Measurements from ENCODE around the gene GM2A. TPM values are rescaled to one million over a fixed set of nuclear protein-coding genes. Genes with fewer than 3 reads are reported as not detected.

The GM2A gene
- total and polyA plus RNA-seq, 2 of the 13 experiments (the other 11 are each of a cell fraction or from before 2014, with no cell fraction given): 14.6 to 29.6 TPM

DNA sequence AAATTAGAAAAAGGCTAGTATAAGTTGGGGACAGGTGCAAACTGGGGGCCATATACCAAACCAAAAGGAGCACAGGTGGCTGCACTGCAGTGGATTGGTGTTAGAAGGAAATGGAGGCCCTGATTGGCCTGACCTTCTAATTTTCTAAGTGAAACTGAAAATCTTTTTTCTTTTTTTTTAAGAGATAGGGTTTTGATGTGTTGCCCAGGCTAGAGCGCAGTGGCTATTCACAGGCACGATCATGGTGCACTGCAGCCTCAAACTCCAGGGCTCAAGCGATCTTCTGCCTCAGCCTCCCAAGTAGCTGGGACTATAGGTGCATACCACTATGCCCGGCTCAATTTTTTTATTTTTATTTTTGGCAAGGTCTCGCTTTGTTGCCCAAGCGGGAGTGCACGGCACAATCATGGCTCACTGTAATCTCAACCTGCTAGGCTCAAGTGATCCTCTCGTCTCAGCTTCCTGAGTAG is 19.3 kb upstream of the GM2A start:
- peaks cover 46% of the 10 kb centered on the region for H3K4me1 ChIP-seq (ENCODE audit: insufficient read depth, low read length)
- H3K36me3 ChIP-seq (replicated peaks in 1 of 2; ENCODE audit: control insufficient read depth in 1 of 2, insufficient read depth in 2 of 2, low read length in 2 of 2): no peaks in the 10 kb centered on the region
- FAIRE-seq: no peak
- no peak for ATAC-seq
- no peak overlapping the region for H2AFZ ChIP-seq (ENCODE audit: low read length)
- intact Hi-C loops (cut with micrococcal nuclease; ENCODE audit: unreplicated experiment) (loop anchor here (1.0 kb wide), 1 partner anchor 9 kb away; the partner anchor contains the start of gene CCDC69), in situ Hi-C loops (cut with HindIII; ENCODE audit: extremely low pct_ligation_motif_present, low pct_unique_long_range_greater_than_20kb) (loop anchor here (10.0 kb wide), 1 partner anchor 109 kb away; no protein-coding TSS in a partner anchor)
- no peaks in the 10 kb centered on the region for H4K20me1 ChIP-seq (ENCODE audit: insufficient read depth, low read length)
- 58% methylated on average over 8 of the region's 8 CpGs for WGBS (ENCODE audit: low lambda C conversion rate)
- TF ChIP-seq PITX1 (CRISPR knock-in tag; IDR thresholded peaks at IDR 0.05): no peak
- TF ChIP-seq JUND (CRISPR knock-in tag; IDR thresholded peaks at IDR 0.05): no peak
- TF ChIP-seq SOX6 (IDR thresholded peaks at IDR 0.05): no peak
- no peak for TF ChIP-seq SOX6 (CRISPR knock-in tag; IDR thresholded peaks at IDR 0.05)
- TF ChIP-seq, protein P1, sequence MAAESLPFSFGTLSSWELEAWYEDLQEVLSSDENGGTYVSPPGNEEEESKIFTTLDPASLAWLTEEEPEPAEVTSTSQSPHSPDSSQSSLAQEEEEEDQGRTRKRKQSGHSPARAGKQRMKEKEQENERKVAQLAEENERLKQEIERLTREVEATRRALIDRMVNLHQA (CRISPR knock-in tag; IDR thresholded peaks at IDR 0.05): no peak
- no peak for TF ChIP-seq ZNF232 (CRISPR knock-in tag; IDR thresholded peaks at IDR 0.05; ENCODE audit: borderline replicate concordance)
- TF ChIP-seq, protein P2, sequence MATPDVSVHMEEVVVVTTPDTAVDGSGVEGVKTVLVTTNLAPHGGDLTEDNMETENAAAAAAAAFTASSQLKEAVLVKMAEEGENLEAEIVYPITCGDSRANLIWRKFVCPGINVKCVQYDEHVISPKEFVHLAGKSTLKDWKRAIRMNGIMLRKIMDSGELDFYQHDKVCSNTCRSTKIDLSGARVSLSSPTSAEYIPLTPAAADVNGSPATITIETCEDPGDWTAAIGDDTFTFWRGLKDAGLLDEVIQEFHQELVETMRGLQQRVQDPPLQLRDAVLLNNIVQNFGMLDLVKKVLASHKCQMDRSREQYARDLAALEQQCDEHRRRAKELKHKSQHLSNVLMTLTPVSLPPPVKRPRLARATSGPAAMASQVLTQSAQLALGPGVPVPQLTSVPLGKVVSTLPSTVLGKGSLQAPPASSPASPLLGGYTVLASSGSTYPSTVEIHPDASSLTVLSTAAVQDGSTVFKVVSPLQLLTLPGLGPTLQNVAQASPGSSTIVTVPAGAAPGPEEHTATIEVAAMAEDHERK (CRISPR knock-in tag; IDR thresholded peaks at IDR 0.05; ENCODE audit: low read depth): no peak
- no peak for TF ChIP-seq ZNF724P (CRISPR knock-in tag; IDR thresholded peaks at IDR 0.05; ENCODE audit: borderline replicate concordance)
- TF ChIP-seq, protein P3, sequence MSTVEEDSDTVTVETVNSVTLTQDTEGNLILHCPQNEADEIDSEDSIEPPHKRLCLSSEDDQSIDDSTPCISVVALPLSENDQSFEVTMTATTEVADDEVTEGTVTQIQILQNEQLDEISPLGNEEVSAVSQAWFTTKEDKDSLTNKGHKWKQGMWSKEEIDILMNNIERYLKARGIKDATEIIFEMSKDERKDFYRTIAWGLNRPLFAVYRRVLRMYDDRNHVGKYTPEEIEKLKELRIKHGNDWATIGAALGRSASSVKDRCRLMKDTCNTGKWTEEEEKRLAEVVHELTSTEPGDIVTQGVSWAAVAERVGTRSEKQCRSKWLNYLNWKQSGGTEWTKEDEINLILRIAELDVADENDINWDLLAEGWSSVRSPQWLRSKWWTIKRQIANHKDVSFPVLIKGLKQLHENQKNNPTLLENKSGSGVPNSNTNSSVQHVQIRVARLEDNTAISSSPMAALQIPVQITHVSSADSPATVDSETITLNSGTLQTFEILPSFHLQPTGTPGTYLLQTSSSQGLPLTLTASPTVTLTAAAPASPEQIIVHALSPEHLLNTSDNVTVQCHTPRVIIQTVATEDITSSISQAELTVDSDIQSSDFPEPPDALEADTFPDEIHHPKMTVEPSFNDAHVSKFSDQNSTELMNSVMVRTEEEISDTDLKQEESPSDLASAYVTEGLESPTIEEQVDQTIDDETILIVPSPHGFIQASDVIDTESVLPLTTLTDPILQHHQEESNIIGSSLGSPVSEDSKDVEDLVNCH (CRISPR knock-in tag; IDR thresholded peaks at IDR 0.05): no peak
- no peak for TF ChIP-seq KAT7 (CRISPR knock-in tag; IDR thresholded peaks at IDR 0.05; ENCODE audit: borderline replicate concordance)
- TF ChIP-seq RORA (CRISPR knock-in tag; IDR thresholded peaks at IDR 0.05): no peak
- TF ChIP-seq ZNF496 (CRISPR knock-in tag; IDR thresholded peaks at IDR 0.05; ENCODE audit: insufficient replicate concordance): no peak
- TF ChIP-seq ZNF317 (CRISPR knock-in tag; IDR thresholded peaks at IDR 0.05): no peak
- no peak for TF ChIP-seq ZNF766 (CRISPR knock-in tag; IDR thresholded peaks at IDR 0.05; ENCODE audit: borderline replicate concordance)
- no peak for TF ChIP-seq SRF (IDR thresholded peaks at IDR 0.05; ENCODE audit: low read depth, low read length)
- no peak for TF ChIP-seq PHF20 (CRISPR knock-in tag; IDR thresholded peaks at IDR 0.05)
- no peak for TF ChIP-seq HOXA9 (CRISPR knock-in tag; IDR thresholded peaks at IDR 0.05; ENCODE audit: borderline replicate concordance)
- TF ChIP-seq, protein P4, sequence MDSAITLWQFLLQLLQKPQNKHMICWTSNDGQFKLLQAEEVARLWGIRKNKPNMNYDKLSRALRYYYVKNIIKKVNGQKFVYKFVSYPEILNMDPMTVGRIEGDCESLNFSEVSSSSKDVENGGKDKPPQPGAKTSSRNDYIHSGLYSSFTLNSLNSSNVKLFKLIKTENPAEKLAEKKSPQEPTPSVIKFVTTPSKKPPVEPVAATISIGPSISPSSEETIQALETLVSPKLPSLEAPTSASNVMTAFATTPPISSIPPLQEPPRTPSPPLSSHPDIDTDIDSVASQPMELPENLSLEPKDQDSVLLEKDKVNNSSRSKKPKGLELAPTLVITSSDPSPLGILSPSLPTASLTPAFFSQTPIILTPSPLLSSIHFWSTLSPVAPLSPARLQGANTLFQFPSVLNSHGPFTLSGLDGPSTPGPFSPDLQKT (CRISPR knock-in tag; IDR thresholded peaks at IDR 0.05; ENCODE audit: borderline replicate concordance): no peak
- TF ChIP-seq MTA1 (CRISPR knock-in tag; IDR thresholded peaks at IDR 0.05; ENCODE audit: borderline replicate concordance): no peak
- TF ChIP-seq RXRA (CRISPR knock-in tag; IDR thresholded peaks at IDR 0.05): no peak
- TF ChIP-seq ZNF256 (CRISPR knock-in tag; conservative IDR thresholded peaks at IDR 0.05): no peak
- H3K27me3 ChIP-seq (ENCODE audit: control insufficient read depth in 1 of 2, insufficient read depth in 2 of 2, low read length in 2 of 2): peaks cover 1 to 8% of the 10 kb centered on the region in 2 experiments; a peak in 1 of 5 replicates
- H3K9ac ChIP-seq (ENCODE audit: insufficient read depth, low read depth, low read length): no peak overlapping the region
- no peaks in the 10 kb centered on the region for H3K79me2 ChIP-seq (ENCODE audit: insufficient read depth, low read length)
- CTCF ChIA-PET (ENCODE audit: low intra/inter-chr PET ratio, low total read pairs): no interaction called here
- H3K9me3 ChIP-seq (ENCODE audit: low read length): no peaks in the 10 kb centered on the region
- 0 out of 6 replicates have a peak overlapping the region, but pooled peaks of 1 of the 3 experiments have one; percentile 56 for H3K4me3 ChIP-seq (replicated peaks in 1 of 3; ENCODE audit: insufficient read depth in 1 of 3, low read depth in 2 of 3, low read length in 3 of 3)
- H3K27ac ChIP-seq (ENCODE audit: extremely low read length, insufficient read depth, low read length): no peak overlapping the region
- peak overlapping the region; percentile 89 for H3K4me2 ChIP-seq (ENCODE audit: low read depth, low read length)
- POLR2A ChIA-PET: interaction anchor here (1.6 to 2.9 kb wide), 4 partner anchors 10 to 538 kb away, joined by 3 to 89 read pairs (median 14); partner anchors contain the start of genes CCDC69, G3BP1 and GM2A
- no TSS peak for BruUV-seq (replicated peaks)
- no peak for DNase-seq (ENCODE audit: low spot score)
